OCI-LY1 (cell line): ENCODE data around the gene NEGR1.

Experiments
- H2AFZ ChIP-seq: fragments of 200-600 bp; sonication (generic), shearing (Covaris generic); 2 replicates; pipeline ENCODE4 v1.6.0; 2014; ENCODE audit warnings: antibody characterized with exemption, mild to moderate bottlenecking, low read length
- H3F3A ChIP-seq: fragments of 200-600 bp; sonication (generic), shearing (Covaris generic); 2 replicates; pipeline ENCODE4 v1.6.0; 2014; ENCODE audit warnings: mild to moderate bottlenecking, antibody characterized with exemption, low read length, moderate library complexity; ENCODE audit not compliant: insufficient read depth
- H3K27ac ChIP-seq: fragments of 200-600 bp; sonication (generic); 2 replicates; pipeline ENCODE4 v1.5.1; 2014; ENCODE audit warnings: low read length, mixed run types, mild to moderate bottlenecking, low read depth; ENCODE audit not compliant: poor library complexity, severe bottlenecking
- H3K27me3 ChIP-seq: fragments of 200-600 bp; sonication (generic); 2 replicates; pipeline ENCODE4 v1.6.0; 2014; ENCODE audit warnings: antibody characterized with exemption, mild to moderate bottlenecking, low read length, moderate library complexity; ENCODE audit not compliant: insufficient read depth
- H3K36me3 ChIP-seq: fragments of 200-600 bp; sonication (generic); 2 replicates; pipeline ENCODE4 v1.6.1; 2014; ENCODE audit warnings: mild to moderate bottlenecking, antibody characterized with exemption, low read length, moderate library complexity, mixed read lengths; ENCODE audit not compliant: insufficient read depth
- H3K4me1 ChIP-seq: fragments of 200-600 bp; sonication (generic); 2 replicates; pipeline ENCODE4 v1.5.1; 2014; ENCODE audit warnings: mild to moderate bottlenecking, low read length, moderate library complexity; ENCODE audit not compliant: insufficient read depth, severe bottlenecking
- H3K4me2 ChIP-seq: fragments of 200-600 bp; sonication (generic), shearing (Covaris generic); 2 replicates; pipeline ENCODE4 v1.6.1; 2014; ENCODE audit warnings: low read length
- H3K4me3 ChIP-seq: fragments of 200-600 bp; sonication (generic); 2 replicates; pipeline ENCODE4 v1.5.1; 2014; ENCODE audit warnings: low read length, low read depth, mild to moderate bottlenecking, mixed read lengths; ENCODE audit not compliant: poor library complexity, severe bottlenecking
- H3K79me2 ChIP-seq: fragments of 200-600 bp; shearing (Covaris generic); 2 replicates; pipeline ENCODE4 v1.6.1; 2016; ENCODE audit warnings: mixed run types, low read length, mixed read lengths; ENCODE audit not compliant: insufficient read depth
- H3K9ac ChIP-seq: fragments of 200-600 bp; sonication (generic), shearing (Covaris generic); 2 replicates; pipeline ENCODE4 v1.6.1; 2014; ENCODE audit warnings: mild to moderate bottlenecking, low read length, mixed read lengths
- H3K9me2 ChIP-seq: fragments of 200-600 bp; sonication (generic), shearing (Covaris generic); 2 replicates; pipeline ENCODE4 v1.6.1; 2014; ENCODE audit warnings: low read depth, mild to moderate bottlenecking, low read length, mixed read lengths
- H3K9me3 ChIP-seq: fragments of 200-600 bp; shearing (Covaris generic); 2 replicates; pipeline ENCODE4 v1.6.1; 2014; ENCODE audit warnings: low read length, mixed read lengths
- H4K20me1 ChIP-seq: fragments of 200-600 bp; sonication (generic), shearing (Covaris generic); 2 replicates; pipeline ENCODE4 v1.6.0; 2016; ENCODE audit warnings: mild to moderate bottlenecking, low read length; ENCODE audit not compliant: insufficient read depth
- EZH2 ChIP-seq: fragments of 200-600 bp; sonication (generic), shearing (Covaris generic); IDR thresholded peaks from 2 replicates; pipeline ENCODE4 v1.8.0; 2017; ENCODE audit warnings: borderline replicate concordance, mixed run types, mild to moderate bottlenecking, antibody characterized with exemption, low read length, moderate library complexity, mixed read lengths
- TF ChIP-seq, protein P1 (sequence below): fragments of 200-600 bp; sonication (generic), shearing (Covaris generic); IDR thresholded peaks from 2 replicates; pipeline ENCODE4 v1.5.1; 2017; ENCODE audit warnings: mild to moderate bottlenecking, antibody characterized with exemption, low read length, moderate library complexity, mixed read lengths

NEGR1 gene

DNA sequence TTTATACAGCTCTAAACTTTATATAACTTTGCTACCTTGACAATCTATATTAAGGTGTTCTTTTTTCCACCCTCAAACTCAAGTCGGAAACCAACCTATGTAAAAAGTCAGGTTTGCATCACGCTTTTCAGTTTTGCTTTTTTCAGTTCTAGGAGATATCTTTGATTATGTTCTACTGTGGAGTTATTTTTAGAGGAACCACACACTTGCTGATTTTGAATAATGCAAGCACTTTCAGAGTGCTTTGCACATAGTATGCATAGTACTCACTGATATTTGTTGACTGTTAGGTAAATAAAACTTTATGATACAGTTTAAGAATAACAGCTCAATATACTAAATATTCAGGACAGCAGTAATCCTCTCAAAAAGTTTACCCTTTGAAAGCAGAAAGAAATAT lies 637.3 kb downstream of the NEGR1 start:
- H3K4me2 ChIP-seq, result no peak overlapping the region
- no peaks in the 10 kb centered on the region for H4K20me1 ChIP-seq
- TF ChIP-seq, protein P1, sequence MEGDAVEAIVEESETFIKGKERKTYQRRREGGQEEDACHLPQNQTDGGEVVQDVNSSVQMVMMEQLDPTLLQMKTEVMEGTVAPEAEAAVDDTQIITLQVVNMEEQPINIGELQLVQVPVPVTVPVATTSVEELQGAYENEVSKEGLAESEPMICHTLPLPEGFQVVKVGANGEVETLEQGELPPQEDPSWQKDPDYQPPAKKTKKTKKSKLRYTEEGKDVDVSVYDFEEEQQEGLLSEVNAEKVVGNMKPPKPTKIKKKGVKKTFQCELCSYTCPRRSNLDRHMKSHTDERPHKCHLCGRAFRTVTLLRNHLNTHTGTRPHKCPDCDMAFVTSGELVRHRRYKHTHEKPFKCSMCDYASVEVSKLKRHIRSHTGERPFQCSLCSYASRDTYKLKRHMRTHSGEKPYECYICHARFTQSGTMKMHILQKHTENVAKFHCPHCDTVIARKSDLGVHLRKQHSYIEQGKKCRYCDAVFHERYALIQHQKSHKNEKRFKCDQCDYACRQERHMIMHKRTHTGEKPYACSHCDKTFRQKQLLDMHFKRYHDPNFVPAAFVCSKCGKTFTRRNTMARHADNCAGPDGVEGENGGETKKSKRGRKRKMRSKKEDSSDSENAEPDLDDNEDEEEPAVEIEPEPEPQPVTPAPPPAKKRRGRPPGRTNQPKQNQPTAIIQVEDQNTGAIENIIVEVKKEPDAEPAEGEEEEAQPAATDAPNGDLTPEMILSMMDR, result no peak
- TF ChIP-seq EZH2, result no peak
- no peak overlapping the region for H3K27ac ChIP-seq
- H3K36me3 ChIP-seq, result no peaks in the 10 kb centered on the region
- H3K9me2 ChIP-seq, result no peaks in the 10 kb centered on the region
- no peaks in the 10 kb centered on the region for H3K79me2 ChIP-seq
- H3K27me3 ChIP-seq, result no peaks in the 10 kb centered on the region
- no peaks in the 10 kb centered on the region for H3F3A ChIP-seq
- H3K9me3 ChIP-seq, result no peaks in the 10 kb centered on the region
- no peaks in the 10 kb centered on the region for H3K4me1 ChIP-seq
- H3K4me3 ChIP-seq, result no peak overlapping the region
- H3K9ac ChIP-seq, result no peak overlapping the region
- no peak overlapping the region for H2AFZ ChIP-seq

DNA sequence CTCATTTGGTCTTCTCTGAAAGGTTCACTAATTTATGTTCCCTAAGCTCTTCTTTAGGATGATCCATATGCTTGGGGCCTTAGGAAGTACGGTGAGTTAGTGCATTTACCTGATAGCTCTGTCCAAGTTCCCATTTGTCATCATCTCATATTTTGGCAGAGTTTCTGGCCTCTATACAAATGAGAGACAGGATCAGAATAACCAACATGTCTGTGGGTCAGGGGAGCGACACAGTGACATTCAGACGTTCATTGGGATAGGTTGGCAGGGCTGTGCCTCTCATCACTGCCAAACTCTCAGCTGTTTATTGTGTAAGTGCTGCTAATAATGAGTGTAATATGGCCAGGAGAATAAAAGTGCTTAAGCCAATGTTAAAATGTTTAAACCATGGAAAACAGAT lies 640.4 kb downstream of the NEGR1 start:
- Histone ChIP-seq H3K79me2 (no peaks in the 10 kb centered on the region), H3K4me1 (no peaks in the 10 kb centered on the region), H3K27me3 (no peaks in the 10 kb centered on the region), H3K9ac (no peak overlapping the region), H4K20me1 (no peaks in the 10 kb centered on the region), H3K9me2 (no peaks in the 10 kb centered on the region), H3F3A (no peaks in the 10 kb centered on the region), H3K27ac (no peak overlapping the region), H3K4me2 (no peak overlapping the region), H3K9me3 (no peaks in the 10 kb centered on the region), H2AFZ (no peak overlapping the region), H3K4me3 (no peak overlapping the region), H3K36me3 (no peaks in the 10 kb centered on the region)
- TF ChIP-seq, protein P1, result no peak
- no peak for TF ChIP-seq EZH2

DNA sequence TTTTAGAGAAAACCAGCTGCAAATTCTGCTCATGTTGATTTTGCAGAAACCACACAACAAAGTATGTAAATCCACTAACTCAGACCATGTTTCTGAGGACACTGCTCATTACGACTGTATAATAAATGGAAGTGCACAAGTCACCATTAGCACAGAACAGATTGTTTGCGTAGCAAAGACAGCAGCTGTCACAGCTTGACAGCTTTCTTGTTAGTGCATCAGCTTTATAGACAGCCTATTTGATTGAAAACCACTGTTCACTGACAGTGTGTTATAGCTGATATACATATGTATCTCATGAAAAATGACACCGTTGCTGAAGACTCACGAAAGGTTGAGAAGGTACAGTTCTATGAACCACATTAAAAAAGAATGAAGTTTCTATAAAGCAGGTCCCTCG lies 641.3 kb downstream of the NEGR1 start:
- Histone ChIP-seq H3K36me3 (no peaks in the 10 kb centered on the region), H3F3A (no peaks in the 10 kb centered on the region), H3K27me3 (no peaks in the 10 kb centered on the region), H3K79me2 (no peaks in the 10 kb centered on the region), H3K4me2 (no peak overlapping the region), H3K4me3 (no peak overlapping the region), H3K27ac (no peak overlapping the region), H2AFZ (no peak overlapping the region), H3K9me3 (no peaks in the 10 kb centered on the region), H4K20me1 (no peaks in the 10 kb centered on the region), H3K9ac (no peak overlapping the region), H3K9me2 (no peaks in the 10 kb centered on the region), H3K4me1 (no peaks in the 10 kb centered on the region)
- TF ChIP-seq, protein P1, result no peak
- TF ChIP-seq EZH2, result no peak
